ENCODE measurements around the gene UNC93B1.
"Not testable (repeated sequence)": the region's sequence is repeated elsewhere in the genome, so short reads cannot be mapped to it uniquely, and the experiment has no call there.

Gene UNC93B1

DNA sequence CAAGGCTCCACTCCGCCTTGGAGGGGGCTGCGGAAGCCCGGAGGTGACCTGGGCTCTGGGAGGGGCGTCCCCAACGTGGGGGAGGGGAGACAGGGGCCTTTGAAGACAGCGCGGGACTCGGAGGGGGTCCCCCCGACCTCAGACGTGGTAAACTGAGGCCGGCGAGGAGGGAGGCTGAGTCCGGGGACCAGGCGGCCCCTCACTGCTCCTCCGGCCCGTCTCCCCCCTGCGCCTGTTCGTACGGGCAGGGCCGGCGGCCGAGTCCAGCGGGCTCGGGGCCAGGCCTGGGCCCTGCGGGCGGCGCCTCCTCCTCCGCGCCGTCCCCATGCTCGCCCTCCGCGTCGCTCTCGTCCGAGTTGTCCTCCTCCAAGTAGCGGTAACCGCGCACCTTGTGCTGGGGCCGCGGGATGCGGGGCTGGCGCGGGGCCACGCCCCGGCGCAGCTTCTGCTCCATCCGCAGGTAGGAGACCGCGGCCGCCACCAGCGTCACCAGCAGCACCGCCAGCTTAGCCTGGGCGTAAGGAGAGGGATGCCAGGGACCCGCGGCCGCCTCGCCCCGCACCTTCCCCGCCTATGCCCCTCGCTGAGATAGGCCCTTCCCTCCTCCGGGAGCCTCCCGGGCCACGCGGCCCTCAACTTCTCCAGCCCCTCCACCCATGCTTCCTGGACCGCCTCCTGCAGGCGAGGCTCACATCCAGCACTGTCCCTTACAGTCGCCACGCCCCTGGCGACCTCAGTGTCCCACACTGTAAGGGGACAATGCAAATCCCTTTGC, 12.4 kb downstream of the UNC93B1 start:
- DNase-seq: not testable (repeated sequence)

DNA sequence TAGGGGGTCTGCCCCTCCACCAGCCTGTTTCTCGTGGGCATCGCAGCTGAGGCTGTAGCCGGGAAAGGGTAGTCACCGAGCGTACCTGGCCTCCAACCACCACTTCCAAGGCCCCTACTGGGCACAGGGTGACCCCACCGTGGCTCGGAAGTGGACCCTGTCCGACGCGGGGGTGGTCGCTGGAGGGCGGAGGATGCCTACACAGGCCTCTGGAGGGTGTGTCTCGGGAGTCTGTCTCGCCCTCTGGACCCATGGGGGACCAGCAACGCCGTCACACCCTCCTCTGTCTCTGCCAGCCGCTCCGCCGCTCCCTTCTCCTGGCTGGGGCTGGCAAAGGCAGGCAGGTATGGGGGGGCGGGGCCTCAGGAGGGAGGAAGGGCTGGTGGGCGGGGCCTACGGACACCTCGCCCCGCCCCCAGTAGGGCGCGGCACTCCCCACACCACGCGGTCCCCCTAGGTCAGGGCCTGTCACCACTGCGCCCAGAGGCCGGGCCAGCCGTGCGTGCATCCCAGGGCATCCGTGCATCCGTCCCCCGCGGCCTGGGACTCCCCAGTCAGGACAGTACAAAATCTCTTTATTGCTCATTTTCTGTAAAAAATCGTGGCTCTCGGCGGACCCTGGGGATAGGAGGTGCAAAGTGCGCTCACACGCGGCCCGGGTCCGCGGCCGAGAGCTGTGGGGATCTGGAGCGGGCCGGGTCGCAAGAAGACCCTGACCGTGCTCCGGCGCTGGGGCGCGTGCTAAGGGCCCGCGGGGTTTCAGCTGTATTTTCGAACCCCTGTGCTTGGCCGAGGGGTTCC, 13.2 kb downstream of the UNC93B1 start:
- DNase-seq: peak; percentile 57

DNA sequence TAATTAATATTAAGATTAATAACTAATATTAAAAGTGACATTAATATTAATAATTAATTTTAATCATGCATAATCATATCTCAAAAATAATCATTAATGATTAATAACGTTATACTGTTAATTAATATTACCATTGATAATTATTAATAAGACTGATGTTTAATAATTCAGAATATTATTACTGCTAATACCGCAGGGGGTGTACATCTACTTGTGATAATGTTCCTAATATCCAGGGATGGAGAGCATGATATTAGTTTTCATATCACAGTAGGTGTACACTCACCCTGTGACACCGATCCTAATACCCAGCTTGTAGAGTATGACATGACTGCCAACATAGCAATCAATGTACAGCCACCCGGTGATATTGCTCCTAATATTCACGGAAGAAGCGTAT, 18.6 kb downstream of the UNC93B1 start:
- DNase-seq: not testable (repeated sequence)

DNA sequence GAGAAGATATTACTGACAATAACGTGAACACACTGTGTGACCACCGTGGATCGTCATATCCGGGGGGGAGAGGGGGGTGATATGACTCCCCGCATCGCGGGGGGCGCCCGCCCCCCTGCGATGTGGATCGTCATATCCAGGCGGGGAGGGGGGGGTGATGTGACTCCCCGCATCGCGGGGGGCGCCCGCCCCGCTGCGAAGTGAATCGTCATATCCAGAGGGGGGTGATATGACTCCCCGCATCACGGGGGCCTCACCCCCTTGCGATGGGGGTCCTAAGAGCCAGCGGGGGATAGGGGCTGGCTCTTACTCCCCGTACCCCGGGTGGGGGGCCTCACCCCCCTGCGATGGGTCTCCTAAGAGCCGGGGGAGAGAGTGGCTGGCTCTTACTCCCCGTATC, 19.9 kb downstream of the UNC93B1 start:
- DNase-seq: no peak

DNA sequence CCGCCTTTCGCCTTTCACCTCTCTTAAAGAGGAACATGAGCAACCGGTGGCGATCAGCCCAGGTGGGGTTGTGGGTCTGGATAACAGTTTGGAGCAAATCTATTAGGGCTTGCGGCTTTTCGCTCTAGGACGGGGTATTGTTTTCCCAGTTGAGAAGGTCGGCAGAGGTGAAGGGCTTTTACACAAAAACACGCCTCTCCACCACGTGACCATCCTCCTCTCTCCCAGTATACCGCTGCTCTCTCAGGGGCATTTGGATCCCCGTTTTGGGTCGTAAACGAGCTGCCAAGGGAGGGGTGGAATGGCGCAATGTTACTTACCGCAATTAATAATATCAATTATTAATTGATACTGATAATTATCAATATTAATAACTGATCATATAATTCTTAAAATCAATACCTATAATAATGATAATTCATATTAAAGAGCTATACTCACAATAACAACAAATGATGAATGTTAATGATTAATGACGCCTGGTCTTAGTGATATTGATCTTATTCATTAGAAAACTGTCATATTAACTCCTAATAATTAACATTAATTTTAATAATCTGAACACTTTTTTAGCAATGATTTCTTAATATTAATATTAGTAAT, 21.5 kb downstream of the UNC93B1 start:
- not testable (repeated sequence) for DNase-seq

DNA sequence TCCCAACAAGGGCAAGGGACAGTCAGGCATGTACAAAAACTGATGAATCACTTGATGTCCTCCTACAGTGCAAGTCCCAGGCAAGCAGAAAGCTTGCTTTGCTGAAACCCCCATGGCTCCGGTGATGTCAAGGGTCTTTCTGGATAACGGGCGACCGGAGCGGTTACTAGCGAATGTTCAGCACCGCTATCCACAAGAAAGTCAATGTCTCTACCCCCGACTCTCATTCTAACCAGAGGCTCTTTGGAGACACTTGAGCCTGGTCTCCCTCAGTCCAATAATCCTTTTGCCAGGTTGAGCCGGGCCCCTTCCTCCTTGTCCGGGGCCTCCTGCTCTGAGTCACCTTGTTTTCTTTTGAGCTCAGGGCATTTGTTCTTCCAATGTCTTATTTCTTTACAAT, 22.7 kb downstream of the UNC93B1 start:
- DNase-seq: not testable (repeated sequence)

DNA sequence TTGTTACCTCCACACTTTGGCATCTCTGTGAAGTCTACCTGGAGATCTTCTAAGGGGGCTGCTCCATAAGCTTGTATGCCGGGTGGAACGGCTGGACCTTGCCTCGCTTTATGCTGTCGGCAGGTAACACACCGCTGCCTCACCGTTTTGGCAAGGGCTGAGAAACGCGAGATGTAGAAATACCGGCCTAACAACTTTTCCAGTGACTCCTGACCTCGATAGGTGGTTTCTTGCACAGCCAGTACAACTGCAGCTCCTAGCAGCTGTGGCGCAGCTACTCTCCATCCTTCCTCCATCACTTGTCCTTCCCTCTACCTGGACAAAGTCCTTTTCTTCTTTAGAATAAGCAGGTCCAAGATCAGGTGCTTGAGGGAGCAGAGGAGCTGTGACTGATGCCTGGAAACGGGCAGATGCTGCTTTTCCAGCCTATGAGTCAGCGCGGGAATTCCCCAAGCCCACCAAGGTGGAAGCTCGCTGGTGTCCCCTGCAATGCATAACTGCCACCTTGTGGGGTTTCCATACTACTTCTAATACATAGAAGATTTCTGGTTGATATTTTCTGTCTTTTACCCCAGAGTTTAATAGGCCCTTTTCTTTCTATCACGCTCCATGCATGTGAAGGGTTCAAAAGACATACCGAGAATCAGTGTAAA, 25.0 kb downstream of the UNC93B1 start:
- not testable (repeated sequence) for DNase-seq

DNA sequence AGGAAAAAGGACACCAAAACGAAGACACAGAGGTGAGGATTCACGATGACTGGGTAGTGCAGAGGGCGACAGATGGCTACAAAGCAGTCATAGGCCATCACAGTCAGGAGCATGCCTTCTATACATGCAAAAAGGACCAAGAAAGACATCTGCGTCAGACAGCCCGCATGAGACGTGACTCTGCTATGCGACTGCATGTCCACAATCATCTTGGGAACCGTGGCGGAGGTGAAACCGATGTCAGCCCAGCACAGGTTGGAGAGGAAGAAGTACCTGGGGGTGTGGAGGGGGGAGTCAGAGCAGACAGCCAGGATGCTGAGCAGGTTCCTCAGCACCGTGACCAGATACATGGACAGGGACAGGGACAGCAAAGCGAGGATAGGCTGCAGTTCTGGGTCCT, 29.2 kb downstream of the UNC93B1 start:
- not testable (repeated sequence) for DNase-seq

DNA sequence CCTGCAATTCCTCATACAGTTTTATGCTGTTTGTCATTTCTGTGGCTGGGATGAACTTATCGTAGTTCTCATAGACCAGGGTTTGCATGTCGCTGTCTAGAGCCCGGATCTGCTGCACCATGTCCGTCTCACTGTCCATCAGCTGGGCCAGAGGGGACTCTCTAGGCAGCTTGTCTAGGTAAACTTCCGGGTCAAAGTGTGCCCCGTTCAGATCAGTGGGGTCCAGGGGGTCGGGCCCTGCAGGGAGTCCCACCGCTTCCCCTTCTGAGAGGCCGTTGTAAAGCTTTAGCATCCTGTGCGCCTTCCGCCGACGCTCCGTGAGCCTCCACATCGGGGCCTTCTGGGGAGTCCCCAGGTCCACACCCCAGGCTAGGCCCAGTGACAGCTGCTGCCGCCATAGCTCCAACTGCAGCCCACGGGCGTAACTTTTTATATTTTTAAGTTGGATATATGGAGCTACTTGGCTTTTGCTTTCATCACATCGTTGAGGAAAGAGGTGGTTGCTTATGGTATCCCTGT, 38.0 kb downstream of the UNC93B1 start:
- not testable (repeated sequence) for DNase-seq

DNA sequence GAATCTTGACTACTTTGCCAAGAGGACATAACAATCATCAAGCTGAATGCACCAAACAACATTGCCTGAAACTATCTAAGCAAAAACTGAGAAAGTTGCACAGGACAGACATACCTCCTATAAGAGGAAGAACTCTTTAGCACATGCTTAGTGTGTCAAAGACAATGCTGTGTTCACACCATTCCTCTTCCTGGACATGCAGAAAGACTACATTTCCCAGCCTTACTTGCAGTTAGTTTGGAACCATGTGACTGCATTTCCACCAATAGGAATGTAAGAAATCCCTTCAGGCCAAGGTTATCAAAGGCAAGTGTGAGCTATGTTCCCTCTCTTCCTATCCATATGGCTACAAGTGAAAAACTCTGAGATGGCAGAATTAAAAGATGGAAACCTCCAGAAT, 39.2 kb downstream of the UNC93B1 start:
- DNase-seq: not testable (repeated sequence)

DNA sequence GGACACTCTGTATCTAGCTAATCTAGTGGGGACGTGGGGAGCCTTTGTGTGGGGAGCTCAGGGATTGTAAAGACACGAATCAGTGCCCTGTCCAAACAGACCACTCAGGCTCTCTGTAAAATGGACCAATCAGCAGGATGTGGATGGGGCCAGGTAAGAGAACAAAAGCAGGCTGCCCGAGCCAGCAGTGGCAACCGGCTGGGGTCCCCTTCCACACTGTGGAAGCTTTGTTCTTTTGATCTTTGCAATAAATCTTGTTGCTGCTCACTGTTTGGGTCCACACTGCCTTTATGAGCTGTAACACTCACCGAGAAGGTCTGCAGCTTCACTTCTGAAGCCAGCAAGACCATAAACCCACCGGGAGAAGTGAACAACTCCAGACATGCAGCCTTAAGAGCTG, 40.0 kb downstream of the UNC93B1 start:
- not testable (repeated sequence) for DNase-seq

DNA sequence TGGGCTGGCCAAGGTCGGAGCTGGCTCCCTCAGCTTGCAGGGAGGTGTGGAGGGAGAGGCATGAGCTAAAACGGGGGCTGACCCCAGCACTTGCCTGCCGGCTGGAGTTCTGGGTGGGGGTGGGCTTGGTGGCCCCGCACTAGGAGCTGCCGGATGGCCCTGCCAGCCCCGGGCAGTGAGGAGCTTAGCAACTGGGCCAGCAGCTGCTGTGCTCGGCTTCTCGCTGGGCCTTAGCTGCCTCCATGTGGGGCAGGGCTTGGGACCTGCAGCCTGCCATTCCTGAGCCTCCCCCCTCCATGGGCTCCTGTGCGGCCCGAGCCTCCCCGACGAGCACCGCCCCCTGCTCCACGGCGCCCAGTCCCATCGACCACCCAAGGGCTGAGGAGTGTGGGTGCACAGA, 40.7 kb downstream of the UNC93B1 start:
- DNase-seq: not testable (repeated sequence)

DNA sequence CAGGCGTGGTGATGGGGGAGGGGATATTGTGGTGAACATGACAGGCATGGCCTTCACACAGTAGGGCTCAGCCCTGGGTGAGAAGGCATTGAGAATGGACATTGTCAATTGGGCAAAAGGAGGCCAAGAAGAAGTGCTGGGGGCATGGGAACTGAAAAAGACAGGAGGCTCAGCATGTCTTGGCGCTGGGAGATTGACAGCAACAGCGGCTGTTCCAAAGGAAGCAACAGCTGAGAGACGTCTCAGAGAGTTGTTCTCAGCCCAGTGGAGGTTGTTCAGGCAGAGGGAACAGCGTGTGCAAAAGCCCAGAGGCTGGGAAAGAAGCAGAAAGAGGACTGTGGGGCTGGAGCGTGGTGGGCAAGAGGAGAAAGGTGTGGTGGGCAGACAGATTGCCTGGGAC, 47.7 kb downstream of the UNC93B1 start:
- DNase-seq: not testable (repeated sequence)

DNA sequence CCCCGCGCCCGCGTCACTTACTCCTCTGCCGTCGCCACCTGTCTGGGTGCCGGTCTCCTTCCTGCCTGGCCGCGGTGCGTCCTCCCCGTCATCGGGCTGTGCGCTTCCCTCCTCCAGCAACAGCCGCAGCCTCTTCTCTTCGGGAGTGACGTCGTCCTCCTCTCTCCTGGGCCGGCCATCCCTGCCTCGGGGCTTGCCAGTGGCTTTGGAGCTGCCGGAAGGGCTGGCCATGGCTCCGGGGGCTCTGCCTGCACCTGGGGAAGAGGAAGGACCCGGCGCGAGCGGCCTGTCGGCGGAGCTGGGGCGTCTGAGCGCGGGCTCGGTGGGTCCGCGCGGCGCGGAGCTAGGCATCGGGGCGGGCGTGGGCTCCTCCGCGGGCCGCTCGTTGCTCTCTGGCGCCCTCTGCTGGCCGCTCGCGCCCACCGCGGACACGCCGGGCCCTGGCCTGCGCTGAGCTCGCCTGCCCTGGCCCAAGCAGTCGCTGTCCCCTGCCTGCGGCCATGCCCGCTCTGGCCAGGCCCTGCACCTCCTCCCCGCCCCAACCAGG, 48.4 kb downstream of the UNC93B1 start:
- peak; percentile 79 for DNase-seq

DNA sequence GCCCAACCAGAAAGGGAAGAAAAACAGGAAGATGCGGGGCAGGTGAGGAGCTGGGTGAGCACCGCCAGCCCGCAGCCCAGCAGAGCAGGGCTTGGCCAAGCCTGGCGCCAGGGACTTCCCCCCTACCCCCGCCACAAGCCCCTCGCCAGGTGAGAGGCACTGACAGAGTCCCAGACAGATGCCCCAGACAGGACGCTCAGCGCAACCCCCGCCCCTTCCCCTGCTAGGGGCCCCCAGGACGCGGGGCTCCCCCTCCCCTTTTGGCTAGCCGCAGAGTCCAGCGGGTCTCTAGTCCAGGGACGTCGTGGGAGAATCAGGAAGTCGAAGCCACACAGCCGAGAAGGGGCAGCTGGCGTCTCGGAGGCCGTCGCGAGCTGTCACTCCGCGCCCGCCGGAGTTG, 48.9 kb downstream of the UNC93B1 start:
- not testable (repeated sequence) for DNase-seq

DNA sequence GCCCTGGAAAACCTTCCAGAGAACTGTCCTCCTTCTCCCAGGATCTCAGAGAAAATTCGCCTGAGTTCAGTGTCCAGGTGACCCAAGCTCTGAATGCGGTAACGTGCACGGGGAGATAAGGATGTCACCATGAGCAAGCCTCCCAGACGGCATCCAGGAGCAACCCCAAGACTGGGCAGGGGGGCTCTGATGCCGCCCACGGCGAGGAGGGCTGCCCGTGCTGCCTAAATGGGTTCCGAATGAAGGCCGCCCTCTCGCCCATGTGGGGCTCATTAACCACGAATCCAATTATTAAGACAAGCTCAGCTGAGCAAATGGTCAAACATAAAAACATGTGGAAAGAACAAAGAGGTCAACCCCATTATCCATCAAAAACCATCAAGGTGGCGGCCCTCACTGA, 49.6 kb downstream of the UNC93B1 start:
- DNase-seq: not testable (repeated sequence)

DNA sequence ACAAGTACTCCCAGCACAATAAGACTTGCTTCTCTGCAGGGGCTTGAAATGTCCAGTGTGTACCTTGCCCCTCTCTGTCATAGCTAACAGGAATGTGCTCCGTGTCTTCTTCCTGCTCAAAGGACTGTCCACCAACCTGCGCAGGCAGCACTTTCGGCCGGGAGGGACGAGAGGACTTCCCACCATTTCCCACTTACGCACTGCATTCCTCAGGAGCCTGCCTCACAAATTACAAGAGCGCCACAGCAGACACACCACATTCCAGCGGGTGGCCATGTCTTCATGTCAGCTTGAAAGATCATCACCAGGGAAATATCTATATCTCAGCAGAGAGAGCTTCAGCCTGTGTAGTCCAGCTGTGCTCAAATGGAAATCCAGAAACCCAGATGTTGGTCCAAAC, 53.2 kb downstream of the UNC93B1 start:
- not testable (repeated sequence) for DNase-seq

DNA sequence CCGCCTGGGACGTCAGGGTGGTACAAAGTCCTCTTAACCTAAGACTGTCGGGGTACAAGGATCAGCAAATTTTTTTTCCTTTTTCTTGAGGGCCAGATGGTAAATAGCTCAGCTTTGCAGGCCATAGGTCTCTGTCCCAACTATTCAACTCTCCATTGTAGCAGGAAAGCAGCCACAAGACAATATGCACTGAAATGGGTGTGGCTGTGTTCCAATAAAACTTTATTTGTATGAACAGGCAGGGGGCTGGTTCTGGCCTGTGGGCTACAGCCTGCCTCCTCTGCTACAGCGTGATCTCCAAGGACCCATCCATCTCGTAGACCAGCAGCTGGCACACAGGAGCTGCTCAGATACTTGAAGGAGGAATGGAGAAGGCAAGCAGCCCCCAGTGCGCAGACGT, 56.1 kb downstream of the UNC93B1 start:
- DNase-seq: not testable (repeated sequence)

DNA sequence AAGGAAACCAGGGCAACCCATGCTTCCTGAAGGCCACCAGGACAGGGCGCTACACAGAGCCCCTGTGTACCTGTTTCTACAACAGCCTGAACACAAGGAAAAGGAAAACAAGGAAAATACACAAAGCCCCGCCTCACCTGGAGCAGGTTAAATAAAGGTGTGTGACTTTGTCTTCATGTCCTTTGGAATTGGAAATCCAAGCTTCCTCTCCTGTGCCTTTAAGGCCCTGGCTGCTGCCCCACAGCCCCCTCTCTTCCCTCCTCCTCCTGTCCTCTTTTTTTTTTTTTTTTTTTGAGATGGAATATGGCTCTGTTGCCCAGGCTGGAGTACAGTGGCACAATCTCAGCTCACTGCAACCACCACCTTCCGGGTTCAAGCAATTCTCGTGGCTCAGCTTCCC, 57.5 kb downstream of the UNC93B1 start:
- not testable (repeated sequence) for DNase-seq

DNA sequence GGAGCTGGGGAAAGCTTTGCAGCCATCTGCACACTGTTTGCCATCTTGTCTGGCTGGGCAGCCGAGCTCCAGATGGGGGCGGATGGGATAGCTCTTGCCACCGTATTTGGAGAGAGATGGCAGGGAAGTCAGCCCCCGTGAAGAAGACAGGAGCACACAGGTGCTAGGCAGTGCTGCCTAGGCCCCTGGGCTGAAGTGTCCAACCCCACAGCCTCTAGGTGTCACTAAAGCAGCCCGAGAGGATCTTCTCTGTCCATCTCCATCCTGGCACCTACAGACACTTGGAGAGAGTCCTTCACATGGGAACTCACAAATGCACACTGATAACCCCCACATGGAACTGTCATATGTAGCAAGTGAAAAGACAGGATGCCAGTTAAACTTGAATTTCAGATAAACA, 60.5 kb downstream of the UNC93B1 start:
- not testable (repeated sequence) for DNase-seq

All from suppressor macrophage treated with lipopolysaccharide for 4 hours (primary cell).